HG02981 (cell line): ENCODE results near the gene VIPR1.
"Not testable (repeated sequence)": the region's sequence is repeated elsewhere in the genome, so short reads cannot be mapped to it uniquely, and the experiment has no call there.

ENCODE experiments used
- ATAC-seq: cut with Tn5 transposase; IDR thresholded peaks from one replicate; pipeline ENCODE4 v1.9.1; 2021; ENCODE audit warnings: mild to moderate bottlenecking, moderate library complexity; ENCODE audit not compliant: unreplicated experiment

VIPR1 gene

DNA sequence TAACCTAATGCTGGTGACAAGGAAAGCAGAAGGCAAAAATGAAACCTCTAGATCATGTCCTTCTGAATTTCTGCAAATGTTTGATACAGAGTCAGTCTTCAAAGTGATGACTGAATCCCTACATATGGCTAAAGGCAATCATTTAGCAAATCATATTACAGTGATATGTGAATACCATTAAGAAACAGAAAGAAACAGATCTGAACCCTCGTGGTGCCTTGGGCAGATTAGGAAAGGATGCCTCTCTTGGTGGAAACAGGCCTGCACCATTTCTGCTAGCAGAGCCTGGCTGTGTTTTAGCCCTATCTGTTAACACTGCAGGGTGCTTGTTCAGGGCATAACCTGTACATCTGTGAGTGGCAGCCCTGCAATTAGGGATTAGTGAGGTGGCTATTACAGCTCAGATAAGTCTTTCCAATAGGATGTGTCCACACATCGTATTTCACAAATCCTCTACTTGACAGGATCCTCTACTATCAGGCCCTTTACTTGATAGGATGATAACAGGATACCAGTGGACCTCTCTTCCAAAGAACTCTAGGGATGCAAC, 67.2 kb downstream of the VIPR1 start:
- ATAC-seq: no peak

DNA sequence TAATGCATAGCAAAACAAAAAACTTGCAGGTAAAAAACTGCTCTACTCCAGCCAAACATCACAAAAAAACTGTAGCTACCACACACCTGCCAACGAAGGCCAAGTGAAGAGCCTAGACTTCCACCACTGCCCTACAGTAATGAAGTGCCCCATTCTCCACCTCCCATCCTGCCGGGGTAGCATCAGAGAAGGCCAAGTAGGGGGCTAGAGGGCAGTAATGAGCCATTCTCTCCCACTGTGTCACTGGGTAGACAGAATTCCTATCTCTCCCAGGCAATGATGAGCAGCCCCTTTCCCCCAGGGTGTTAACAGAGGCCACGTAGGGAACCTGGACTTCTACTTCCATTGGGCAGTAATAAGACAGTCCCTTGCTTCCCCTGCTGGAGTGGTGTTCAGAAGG, 69.8 kb downstream of the VIPR1 start:
- ATAC-seq: no peak

DNA sequence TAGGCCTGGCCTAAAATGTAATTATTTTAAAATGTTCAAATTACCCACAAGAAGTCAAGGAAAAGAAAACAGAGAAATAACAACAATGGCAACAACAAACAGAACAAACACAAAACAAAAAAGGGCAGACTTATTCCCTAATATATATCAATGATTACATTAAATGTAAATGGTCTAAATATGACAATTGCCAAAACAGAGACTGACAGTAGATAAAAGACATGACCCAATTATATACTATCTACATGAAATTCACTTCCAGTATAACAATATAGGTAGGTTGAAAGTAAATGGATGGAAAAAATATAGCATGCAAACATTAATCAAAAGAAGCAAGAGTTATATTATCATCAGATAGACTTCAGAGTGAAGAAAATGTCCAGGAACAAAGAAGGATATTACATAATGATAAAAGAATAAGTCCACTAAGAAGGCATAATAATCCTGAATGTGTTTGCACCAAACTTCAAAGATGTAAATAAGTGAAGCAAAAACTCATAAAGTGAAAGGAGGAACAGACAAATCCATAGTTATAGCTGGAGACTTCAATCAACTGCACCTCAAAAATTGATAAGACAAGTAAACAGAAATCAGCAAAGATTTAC, 72.8 kb downstream of the VIPR1 start:
- ATAC-seq: no peak

- ATAC-seq: no peak
Measured at GRCh38 chr3:42578054-42578453, 75.6 kb downstream of the VIPR1 start.

GRCh38 chr3:42579346-42579745, 76.9 kb downstream of the VIPR1 start:
- ATAC-seq: not testable (repeated sequence)

DNA sequence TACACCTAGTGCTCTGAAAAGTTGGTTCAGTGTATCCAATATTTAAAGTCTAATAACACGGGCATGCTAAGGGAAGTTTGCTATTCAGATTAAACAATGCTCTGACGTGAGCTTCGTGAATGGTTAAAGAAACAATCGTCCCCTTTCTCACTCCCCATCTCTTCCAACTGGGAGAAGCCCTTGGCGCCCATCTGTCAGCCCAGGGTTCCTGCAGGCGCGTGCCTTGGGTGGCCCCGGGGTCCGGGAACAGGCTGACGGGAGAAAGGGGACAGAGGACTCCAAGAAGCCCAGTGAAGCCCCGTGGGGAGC, 78.9 kb downstream of the VIPR1 start:
- no peak for ATAC-seq

- peak; percentile 89 for ATAC-seq
Measured at GRCh38 chr3:42581709-42582473, 79.4 kb downstream of the VIPR1 start, which contains the start of gene SEC22C. SEC22C (minus strand) TSS chr3:42581967; CDS start chr3:42569046, 12,921 bp downstream.

GRCh38 chr3:42582474-42583070, 80.1 kb downstream of the VIPR1 start:
- no peak for ATAC-seq
